Measurements from ENCODE around the gene MECP2.
A peak's percentile ranks its signal among the peaks of the same experiment; 100 is the strongest.

MECP2 gene

DNA sequence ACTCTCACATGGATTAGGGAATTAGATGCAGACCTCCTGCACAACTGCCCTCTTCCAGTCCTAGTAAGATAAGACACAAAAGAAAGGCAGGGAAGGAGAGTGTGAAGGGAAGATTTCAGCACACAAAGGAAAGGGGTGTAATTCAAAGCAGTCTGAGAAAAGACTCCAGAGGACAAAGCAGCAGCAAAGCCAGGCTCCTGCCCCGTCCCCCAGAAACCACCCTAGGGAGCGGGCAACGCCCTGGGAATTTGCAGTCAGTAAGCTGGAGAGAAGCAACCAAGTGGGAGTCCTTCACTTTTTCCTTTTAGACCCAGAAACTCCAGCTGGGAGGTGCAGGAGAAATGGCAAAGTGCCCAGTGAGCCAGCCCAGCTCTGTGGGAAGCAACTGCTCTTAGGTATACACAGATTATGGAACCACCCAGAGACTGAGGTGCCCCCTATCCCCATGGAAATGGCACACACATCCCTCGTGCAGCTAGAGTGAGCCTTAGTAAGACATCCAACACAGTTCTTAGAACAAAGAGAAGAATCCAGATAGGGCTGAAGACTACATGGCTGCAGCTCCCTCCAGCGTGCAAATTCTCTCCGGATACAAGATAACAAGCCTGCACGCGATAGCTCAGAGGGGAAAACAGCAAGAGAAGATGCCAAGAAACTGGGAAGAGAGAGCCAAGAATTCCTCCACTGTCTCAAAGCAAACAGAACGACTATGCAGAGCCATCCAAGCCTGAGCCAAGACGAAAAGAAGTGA, 51.3 kb downstream of the MECP2 start (continued):
- TF ChIP-seq GLIS3 (CRISPR knock-in tag; IDR thresholded peaks at IDR 0.05) (no peak), ISL1 (CRISPR knock-in tag; IDR thresholded peaks at IDR 0.05) (no peak)

- TF ChIP-seq TCF4 (CRISPR knock-in tag; IDR thresholded peaks at IDR 0.05; ENCODE audit: borderline replicate concordance) = no peak
- TF ChIP-seq, protein P1, sequence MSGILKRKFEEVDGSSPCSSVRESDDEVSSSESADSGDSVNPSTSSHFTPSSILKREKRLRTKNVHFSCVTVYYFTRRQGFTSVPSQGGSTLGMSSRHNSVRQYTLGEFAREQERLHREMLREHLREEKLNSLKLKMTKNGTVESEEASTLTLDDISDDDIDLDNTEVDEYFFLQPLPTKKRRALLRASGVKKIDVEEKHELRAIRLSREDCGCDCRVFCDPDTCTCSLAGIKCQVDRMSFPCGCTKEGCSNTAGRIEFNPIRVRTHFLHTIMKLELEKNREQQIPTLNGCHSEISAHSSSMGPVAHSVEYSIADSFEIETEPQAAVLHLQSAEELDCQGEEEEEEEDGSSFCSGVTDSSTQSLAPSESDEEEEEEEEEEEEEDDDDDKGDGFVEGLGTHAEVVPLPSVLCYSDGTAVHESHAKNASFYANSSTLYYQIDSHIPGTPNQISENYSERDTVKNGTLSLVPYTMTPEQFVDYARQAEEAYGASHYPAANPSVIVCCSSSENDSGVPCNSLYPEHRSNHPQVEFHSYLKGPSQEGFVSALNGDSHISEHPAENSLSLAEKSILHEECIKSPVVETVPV (CRISPR knock-in tag; IDR thresholded peaks at IDR 0.05) = no peak
- TF ChIP-seq SNAI2 (CRISPR knock-in tag; IDR thresholded peaks at IDR 0.05) = no peak
- no peak for TF ChIP-seq ZFP3 (CRISPR knock-in tag; IDR thresholded peaks at IDR 0.05)
- TF ChIP-seq BACH2 (CRISPR knock-in tag; IDR thresholded peaks at IDR 0.05; ENCODE audit: borderline replicate concordance) = no peak
- TF ChIP-seq OSR1 (CRISPR knock-in tag; IDR thresholded peaks at IDR 0.05) = no peak
- TF ChIP-seq, protein P2, sequence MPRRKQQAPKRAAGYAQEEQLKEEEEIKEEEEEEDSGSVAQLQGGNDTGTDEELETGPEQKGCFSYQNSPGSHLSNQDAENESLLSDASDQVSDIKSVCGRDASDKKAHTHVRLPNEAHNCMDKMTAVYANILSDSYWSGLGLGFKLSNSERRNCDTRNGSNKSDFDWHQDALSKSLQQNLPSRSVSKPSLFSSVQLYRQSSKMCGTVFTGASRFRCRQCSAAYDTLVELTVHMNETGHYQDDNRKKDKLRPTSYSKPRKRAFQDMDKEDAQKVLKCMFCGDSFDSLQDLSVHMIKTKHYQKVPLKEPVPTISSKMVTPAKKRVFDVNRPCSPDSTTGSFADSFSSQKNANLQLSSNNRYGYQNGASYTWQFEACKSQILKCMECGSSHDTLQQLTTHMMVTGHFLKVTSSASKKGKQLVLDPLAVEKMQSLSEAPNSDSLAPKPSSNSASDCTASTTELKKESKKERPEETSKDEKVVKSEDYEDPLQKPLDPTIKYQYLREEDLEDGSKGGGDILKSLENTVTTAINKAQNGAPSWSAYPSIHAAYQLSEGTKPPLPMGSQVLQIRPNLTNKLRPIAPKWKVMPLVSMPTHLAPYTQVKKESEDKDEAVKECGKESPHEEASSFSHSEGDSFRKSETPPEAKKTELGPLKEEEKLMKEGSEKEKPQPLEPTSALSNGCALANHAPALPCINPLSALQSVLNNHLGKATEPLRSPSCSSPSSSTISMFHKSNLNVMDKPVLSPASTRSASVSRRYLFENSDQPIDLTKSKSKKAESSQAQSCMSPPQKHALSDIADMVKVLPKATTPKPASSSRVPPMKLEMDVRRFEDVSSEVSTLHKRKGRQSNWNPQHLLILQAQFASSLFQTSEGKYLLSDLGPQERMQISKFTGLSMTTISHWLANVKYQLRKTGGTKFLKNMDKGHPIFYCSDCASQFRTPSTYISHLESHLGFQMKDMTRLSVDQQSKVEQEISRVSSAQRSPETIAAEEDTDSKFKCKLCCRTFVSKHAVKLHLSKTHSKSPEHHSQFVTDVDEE (CRISPR knock-in tag; IDR thresholded peaks at IDR 0.05) = no peak
- TF ChIP-seq ESRRG (CRISPR knock-in tag; IDR thresholded peaks at IDR 0.05) = no peak
- TF ChIP-seq ZNF8 (CRISPR knock-in tag; IDR thresholded peaks at IDR 0.05) = no peak
- TF ChIP-seq CSDC2 (CRISPR knock-in tag; IDR thresholded peaks at IDR 0.05) = no peak
- TF ChIP-seq, protein P3, sequence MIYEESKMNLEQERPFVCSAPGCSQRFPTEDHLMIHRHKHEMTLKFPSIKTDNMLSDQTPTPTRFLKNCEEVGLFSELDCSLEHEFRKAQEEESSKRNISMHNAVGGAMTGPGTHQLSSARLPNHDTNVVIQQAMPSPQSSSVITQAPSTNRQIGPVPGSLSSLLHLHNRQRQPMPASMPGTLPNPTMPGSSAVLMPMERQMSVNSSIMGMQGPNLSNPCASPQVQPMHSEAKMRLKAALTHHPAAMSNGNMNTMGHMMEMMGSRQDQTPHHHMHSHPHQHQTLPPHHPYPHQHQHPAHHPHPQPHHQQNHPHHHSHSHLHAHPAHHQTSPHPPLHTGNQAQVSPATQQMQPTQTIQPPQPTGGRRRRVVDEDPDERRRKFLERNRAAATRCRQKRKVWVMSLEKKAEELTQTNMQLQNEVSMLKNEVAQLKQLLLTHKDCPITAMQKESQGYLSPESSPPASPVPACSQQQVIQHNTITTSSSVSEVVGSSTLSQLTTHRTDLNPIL (CRISPR knock-in tag; IDR thresholded peaks at IDR 0.05; ENCODE audit: low read depth) = no peak
- ATAC-seq = no peak
These were observed 53.4 kb downstream of the MECP2 start for GRCh38 chrX:154044091-154044490.

DNA sequence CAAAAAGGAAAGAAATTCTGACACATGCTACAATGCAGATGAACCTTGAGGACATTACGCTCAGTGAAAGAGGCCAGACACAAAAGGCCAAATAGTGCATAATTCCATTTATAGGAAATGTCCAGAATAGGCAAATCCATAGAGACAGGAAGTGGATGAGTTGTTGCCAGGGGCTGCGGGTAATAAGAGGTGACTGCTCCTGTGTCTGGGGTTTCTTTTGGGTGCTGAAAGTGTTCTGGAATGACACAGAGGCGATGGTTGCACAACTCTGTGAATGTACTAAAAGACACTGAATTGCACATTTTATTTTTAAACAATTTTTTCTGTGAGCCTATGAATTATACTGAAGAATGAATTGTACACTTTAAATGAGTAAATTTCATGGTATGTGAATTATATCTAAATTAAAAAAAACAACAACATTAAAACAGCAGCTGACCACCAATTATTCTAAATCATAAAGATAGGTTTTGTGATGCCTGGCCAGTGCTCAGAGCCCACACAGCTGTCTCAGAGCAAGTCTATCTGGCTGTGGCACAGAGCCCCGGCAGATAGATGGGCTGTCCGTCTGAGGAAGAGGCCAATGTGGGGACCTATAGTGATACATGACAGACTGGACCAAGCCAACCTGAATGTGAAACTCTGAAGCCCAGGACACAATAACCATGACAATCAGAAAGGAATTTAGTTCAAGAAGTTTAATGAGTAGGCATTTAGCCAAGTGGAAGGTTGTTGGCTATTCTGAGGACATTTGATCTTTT, 54.3 kb downstream of the MECP2 start:
- no peak; the same call in 2 of the 3 replicates for ATAC-seq

DNA sequence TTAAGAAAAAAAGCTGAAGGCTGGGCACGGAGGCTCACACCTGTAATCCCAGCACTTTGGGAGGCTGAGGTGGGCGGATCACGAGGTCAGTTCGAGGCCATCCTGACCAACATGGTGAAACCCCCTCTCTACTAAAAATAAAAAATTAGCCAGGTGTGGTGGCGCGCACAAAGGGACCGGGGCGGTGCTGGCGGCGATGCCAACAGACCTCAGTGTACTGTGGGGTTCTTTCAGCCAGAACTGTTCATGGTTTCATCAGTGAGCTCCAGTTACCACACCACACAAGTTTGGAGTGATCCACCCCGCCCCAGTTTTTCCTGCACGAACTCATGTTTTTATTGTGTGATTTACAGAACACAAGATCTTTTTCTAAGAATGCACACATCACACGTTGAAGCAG, 56.7 kb downstream of the MECP2 start:
- no peak for TF ChIP-seq ZC3H10 (CRISPR knock-in tag; IDR thresholded peaks at IDR 0.05)
- TF ChIP-seq PATZ1 (CRISPR knock-in tag; IDR thresholded peaks at IDR 0.05; ENCODE audit: borderline replicate concordance) = no peak
- no peak for TF ChIP-seq ZNF8 (CRISPR knock-in tag; IDR thresholded peaks at IDR 0.05)
- TF ChIP-seq TOX (CRISPR knock-in tag; IDR thresholded peaks at IDR 0.05; ENCODE audit: borderline replicate concordance) = no peak
- TF ChIP-seq ZNF70 (CRISPR knock-in tag; IDR thresholded peaks at IDR 0.05) = no peak
- no peak for TF ChIP-seq RARB (CRISPR knock-in tag; IDR thresholded peaks at IDR 0.05)
- no peak for TF ChIP-seq BACH2 (CRISPR knock-in tag; IDR thresholded peaks at IDR 0.05; ENCODE audit: borderline replicate concordance)
- TF ChIP-seq TCF4 (CRISPR knock-in tag; IDR thresholded peaks at IDR 0.05; ENCODE audit: borderline replicate concordance) = no peak
- TF ChIP-seq SNAI2 (CRISPR knock-in tag; IDR thresholded peaks at IDR 0.05) = no peak
- no peak for TF ChIP-seq ISL1 (CRISPR knock-in tag; IDR thresholded peaks at IDR 0.05)
- no peak for TF ChIP-seq CSDC2 (CRISPR knock-in tag; IDR thresholded peaks at IDR 0.05)
- no peak for TF ChIP-seq ZFP3 (CRISPR knock-in tag; IDR thresholded peaks at IDR 0.05)
- no peak for TF ChIP-seq PPARA (CRISPR knock-in tag; IDR thresholded peaks at IDR 0.05; ENCODE audit: borderline replicate concordance)
- TF ChIP-seq ESRRG (CRISPR knock-in tag; IDR thresholded peaks at IDR 0.05) = no peak
- TF ChIP-seq ARNTL (CRISPR knock-in tag; IDR thresholded peaks at IDR 0.05; ENCODE audit: borderline replicate concordance, low read depth) = no peak
- TF ChIP-seq, protein P2 (CRISPR knock-in tag; IDR thresholded peaks at IDR 0.05) = no peak
- ATAC-seq = no peak

More for the DNA sequence above, 54.3 kb downstream of the MECP2 start:
- TF ChIP-seq ZC3H10 (CRISPR knock-in tag; IDR thresholded peaks at IDR 0.05) = no peak
- peak; percentile 39; the same call in 1 of the 2 replicates for TF ChIP-seq ISL1 (CRISPR knock-in tag; IDR thresholded peaks at IDR 0.05)
- TF ChIP-seq TOX (CRISPR knock-in tag; IDR thresholded peaks at IDR 0.05; ENCODE audit: borderline replicate concordance) = no peak

Data from SK-N-SH treated with all-trans-retinoic acid at 6 μM for 48 hours (cell line).